ENCODE data around the gene FAM131C.

DNA sequence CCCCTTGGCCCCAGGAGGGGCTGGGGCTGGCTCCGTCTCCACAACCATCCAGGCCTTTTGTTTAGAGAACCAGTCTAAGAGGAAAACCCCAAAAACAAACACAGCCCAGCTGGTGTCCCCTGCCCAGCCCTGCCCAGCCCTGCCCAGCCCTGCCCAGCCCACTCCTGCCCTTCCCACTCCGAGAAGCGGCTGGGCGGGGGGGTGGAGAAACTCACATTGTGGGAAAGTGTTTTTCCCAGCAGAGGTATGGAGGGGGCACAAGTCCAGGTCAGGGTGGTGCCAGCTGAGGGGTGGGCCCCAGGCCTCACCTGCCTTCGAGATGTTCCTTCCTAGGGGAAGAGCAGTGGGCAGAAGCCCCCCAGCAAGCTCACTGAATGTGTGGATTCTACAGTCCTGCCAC is 10.0 kb upstream of the FAM131C start:
- TF ChIP-seq, protein P1, sequence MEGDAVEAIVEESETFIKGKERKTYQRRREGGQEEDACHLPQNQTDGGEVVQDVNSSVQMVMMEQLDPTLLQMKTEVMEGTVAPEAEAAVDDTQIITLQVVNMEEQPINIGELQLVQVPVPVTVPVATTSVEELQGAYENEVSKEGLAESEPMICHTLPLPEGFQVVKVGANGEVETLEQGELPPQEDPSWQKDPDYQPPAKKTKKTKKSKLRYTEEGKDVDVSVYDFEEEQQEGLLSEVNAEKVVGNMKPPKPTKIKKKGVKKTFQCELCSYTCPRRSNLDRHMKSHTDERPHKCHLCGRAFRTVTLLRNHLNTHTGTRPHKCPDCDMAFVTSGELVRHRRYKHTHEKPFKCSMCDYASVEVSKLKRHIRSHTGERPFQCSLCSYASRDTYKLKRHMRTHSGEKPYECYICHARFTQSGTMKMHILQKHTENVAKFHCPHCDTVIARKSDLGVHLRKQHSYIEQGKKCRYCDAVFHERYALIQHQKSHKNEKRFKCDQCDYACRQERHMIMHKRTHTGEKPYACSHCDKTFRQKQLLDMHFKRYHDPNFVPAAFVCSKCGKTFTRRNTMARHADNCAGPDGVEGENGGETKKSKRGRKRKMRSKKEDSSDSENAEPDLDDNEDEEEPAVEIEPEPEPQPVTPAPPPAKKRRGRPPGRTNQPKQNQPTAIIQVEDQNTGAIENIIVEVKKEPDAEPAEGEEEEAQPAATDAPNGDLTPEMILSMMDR (IDR thresholded peaks at IDR 0.05; ENCODE audit: insufficient read depth, low read length): no peak
- TF ChIP-seq POLR2AphosphoS5 (IDR thresholded peaks at IDR 0.05; ENCODE audit: low read depth) (no peak), GABPA (IDR thresholded peaks at IDR 0.05; ENCODE audit: low read depth) (no peak), SPI1 (IDR thresholded peaks at IDR 0.05; ENCODE audit: borderline replicate concordance, low read depth) (no peak)
- TF ChIP-seq, protein P2, sequence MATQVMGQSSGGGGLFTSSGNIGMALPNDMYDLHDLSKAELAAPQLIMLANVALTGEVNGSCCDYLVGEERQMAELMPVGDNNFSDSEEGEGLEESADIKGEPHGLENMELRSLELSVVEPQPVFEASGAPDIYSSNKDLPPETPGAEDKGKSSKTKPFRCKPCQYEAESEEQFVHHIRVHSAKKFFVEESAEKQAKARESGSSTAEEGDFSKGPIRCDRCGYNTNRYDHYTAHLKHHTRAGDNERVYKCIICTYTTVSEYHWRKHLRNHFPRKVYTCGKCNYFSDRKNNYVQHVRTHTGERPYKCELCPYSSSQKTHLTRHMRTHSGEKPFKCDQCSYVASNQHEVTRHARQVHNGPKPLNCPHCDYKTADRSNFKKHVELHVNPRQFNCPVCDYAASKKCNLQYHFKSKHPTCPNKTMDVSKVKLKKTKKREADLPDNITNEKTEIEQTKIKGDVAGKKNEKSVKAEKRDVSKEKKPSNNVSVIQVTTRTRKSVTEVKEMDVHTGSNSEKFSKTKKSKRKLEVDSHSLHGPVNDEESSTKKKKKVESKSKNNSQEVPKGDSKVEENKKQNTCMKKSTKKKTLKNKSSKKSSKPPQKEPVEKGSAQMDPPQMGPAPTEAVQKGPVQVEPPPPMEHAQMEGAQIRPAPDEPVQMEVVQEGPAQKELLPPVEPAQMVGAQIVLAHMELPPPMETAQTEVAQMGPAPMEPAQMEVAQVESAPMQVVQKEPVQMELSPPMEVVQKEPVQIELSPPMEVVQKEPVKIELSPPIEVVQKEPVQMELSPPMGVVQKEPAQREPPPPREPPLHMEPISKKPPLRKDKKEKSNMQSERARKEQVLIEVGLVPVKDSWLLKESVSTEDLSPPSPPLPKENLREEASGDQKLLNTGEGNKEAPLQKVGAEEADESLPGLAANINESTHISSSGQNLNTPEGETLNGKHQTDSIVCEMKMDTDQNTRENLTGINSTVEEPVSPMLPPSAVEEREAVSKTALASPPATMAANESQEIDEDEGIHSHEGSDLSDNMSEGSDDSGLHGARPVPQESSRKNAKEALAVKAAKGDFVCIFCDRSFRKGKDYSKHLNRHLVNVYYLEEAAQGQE (IDR thresholded peaks at IDR 0.05; ENCODE audit: insufficient replicate concordance, low read depth): no peak
